ENCODE results near the gene ADAM10.

The ADAM10 gene

DNA sequence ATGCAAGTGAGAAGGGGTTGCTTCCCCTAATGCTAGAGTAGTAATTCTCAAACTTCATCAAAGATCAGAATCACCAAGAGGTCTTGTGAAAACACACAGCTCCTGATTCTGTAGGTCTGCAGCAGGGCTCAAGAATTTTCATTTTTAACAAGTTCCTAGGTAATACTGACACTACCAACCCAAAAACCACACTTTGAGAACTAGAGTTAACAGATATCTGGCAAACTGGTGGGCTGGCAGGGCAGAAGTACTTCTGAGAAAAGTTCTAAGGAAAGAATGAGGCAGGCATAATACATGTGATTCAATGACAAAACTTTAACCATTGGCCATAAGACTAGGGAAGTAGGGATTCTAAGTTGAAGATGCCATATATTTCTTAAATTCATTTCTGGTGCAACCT, 12.8 kb upstream of the ADAM10 start:
- H3K4me3 Mint-ChIP-seq = no peak overlapping the region
- TF ChIP-seq, protein P1, sequence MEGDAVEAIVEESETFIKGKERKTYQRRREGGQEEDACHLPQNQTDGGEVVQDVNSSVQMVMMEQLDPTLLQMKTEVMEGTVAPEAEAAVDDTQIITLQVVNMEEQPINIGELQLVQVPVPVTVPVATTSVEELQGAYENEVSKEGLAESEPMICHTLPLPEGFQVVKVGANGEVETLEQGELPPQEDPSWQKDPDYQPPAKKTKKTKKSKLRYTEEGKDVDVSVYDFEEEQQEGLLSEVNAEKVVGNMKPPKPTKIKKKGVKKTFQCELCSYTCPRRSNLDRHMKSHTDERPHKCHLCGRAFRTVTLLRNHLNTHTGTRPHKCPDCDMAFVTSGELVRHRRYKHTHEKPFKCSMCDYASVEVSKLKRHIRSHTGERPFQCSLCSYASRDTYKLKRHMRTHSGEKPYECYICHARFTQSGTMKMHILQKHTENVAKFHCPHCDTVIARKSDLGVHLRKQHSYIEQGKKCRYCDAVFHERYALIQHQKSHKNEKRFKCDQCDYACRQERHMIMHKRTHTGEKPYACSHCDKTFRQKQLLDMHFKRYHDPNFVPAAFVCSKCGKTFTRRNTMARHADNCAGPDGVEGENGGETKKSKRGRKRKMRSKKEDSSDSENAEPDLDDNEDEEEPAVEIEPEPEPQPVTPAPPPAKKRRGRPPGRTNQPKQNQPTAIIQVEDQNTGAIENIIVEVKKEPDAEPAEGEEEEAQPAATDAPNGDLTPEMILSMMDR (IDR thresholded peaks at IDR 0.05; ENCODE audit: unreplicated experiment in 3 of 3) = no peak

DNA sequence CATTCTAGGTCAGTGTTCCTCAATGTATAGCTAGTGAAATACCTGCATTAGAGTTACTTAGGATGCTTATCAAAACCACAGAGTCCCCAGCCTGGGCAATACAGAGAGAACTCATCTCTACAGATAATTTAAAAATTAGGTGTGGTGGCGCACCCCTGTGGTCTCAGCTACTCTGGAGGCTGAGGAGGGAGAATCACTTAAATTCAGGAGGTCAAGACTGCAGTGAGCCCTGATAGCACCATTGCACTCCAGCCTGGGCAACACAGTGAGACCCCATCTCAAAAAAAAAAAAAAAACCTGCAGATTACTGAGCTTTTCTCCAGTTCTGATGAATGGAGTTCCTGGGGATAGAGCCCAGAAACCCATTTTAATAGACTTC, 11.5 kb upstream of the ADAM10 start:
- Mint-ChIP-seq H3K27me3 (ENCODE audit: low read depth) (no peaks in the 10 kb centered on the region), H3K36me3 (ENCODE audit: low read depth) (peaks cover 8% of the 10 kb centered on the region), H3K4me3 (no peak overlapping the region), H3K4me1 (no peaks in the 10 kb centered on the region), H3K27ac (no peak overlapping the region), H3K9me3 (peaks cover 19% of the 10 kb centered on the region)
- TF ChIP-seq, protein P1 (IDR thresholded peaks at IDR 0.05; ENCODE audit: unreplicated experiment in 3 of 3) = no peak

More for the DNA sequence above, 12.8 kb upstream of the ADAM10 start:
- Mint-ChIP-seq H3K27me3 (ENCODE audit: low read depth) (no peaks in the 10 kb centered on the region), H3K9me3 (peaks cover 19% of the 10 kb centered on the region), H3K27ac (no peak overlapping the region), H3K36me3 (ENCODE audit: low read depth) (peaks cover 8% of the 10 kb centered on the region), H3K4me1 (no peaks in the 10 kb centered on the region)

DNA sequence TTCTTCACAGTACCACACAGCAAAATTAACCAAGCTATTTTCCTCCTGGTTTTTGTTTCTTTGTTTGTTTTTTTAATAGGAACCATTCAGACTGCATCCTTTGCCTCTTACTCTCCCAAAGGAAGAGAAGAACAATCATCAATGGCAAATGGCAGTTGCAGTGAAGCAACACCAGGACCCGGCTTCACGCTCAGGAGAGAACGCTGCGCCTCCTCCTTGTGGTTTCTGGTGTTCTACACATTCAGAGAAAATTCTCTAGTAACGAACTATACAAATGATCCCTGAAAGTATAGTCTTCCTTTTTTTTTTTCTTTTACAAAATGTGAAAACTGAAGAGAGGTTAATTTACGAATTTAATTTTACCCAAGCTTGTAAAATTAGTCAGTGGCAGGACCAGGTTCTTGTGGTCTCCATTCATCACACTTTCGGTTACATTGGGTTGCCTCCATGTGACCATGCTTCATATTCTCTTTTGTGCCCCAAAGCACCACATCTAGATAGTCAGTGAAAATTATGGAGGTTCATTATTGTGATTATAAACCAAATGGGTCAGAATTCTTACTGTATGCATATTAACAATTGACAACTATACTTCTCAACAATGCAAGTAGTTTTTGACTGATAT, 11.0 kb upstream of the ADAM10 start:
- peaks cover 19% of the 10 kb centered on the region for H3K9me3 Mint-ChIP-seq
- H3K36me3 Mint-ChIP-seq (ENCODE audit: low read depth) = peaks cover 8% of the 10 kb centered on the region
- no peaks in the 10 kb centered on the region for H3K4me1 Mint-ChIP-seq
- TF ChIP-seq, protein P1 (IDR thresholded peaks at IDR 0.05; ENCODE audit: unreplicated experiment in 3 of 3) = no peak
- H3K27ac Mint-ChIP-seq = no peak overlapping the region
- no peak overlapping the region for H3K4me3 Mint-ChIP-seq
- H3K27me3 Mint-ChIP-seq (ENCODE audit: low read depth) = no peaks in the 10 kb centered on the region

DNA sequence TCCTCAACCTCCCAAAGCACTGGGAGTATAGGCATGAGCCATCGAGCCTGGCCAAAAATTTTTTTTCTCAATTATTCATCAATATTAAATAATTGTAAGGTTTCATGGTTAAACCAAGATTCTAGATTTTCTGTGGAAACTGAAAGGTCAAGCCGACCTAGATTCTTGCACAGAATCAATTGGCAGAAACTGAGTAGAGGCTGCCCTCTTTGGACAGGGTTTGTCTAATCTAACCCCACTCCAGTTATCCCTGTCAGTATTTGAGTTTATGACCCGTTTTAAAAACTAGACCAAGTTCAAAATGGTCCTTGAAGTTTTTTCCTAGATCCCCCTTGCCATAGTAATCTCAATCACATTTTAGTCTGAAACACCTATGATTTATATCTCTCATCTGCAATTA, 8.6 kb upstream of the ADAM10 start:
- Mint-ChIP-seq H3K27ac (no peak overlapping the region), H3K4me1 (no peaks in the 10 kb centered on the region), H3K9me3 (peaks cover 7% of the 10 kb centered on the region), H3K36me3 (ENCODE audit: low read depth) (peaks cover 3% of the 10 kb centered on the region), H3K27me3 (ENCODE audit: low read depth) (no peaks in the 10 kb centered on the region), H3K4me3 (no peak overlapping the region)
- TF ChIP-seq, protein P1 (IDR thresholded peaks at IDR 0.05; ENCODE audit: unreplicated experiment in 3 of 3) = no peak

DNA sequence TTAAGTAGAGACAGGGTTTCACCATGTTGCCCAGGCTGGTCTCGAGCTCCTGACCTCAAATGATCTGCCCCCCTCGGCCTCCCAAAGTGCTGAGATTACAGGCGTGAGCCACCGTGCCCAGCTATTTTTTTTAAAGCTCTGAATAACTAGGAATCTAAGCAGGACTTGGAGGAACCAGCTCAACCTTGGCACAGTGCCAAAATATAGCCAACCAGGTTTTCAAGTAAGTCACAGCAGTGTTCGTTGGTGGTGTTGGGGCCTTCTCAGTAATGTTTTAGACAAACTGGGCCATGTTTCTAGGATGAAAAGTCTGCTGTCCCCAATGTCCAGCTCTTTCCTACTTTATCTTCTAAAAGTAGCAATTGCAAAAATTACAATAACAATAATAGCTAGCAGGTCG, 6.4 kb upstream of the ADAM10 start:
- TF ChIP-seq, protein P1 (IDR thresholded peaks at IDR 0.05; ENCODE audit: unreplicated experiment in 3 of 3) = no peak
- Mint-ChIP-seq H3K36me3 (ENCODE audit: low read depth) (no peaks in the 10 kb centered on the region), H3K27ac (no peak overlapping the region), H3K4me3 (no peak overlapping the region), H3K9me3 (no peaks in the 10 kb centered on the region), H3K27me3 (ENCODE audit: low read depth) (no peaks in the 10 kb centered on the region), H3K4me1 (no peaks in the 10 kb centered on the region)

DNA sequence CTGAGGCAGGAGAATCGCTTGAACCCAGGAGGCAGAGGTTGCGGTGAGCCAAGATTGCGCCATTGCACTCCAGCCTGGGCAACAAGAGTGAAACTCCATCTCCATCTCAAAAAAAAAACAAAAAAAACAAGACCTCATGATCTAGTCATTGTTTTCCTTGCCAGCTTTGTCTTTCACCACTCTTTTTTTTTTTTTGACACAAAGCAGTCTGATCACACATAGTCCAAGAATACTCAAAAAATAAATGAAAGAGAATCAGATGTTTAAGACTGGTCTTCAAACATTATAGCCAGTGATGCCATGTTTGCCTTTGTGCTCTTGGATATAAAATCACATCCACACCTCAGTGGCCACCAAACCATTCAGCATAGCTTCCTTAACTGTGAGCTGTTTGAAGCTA, 5.8 kb upstream of the ADAM10 start:
- H3K27ac Mint-ChIP-seq = no peak overlapping the region
- no peak overlapping the region for H3K4me3 Mint-ChIP-seq
- H3K36me3 Mint-ChIP-seq (ENCODE audit: low read depth) = no peaks in the 10 kb centered on the region
- H3K4me1 Mint-ChIP-seq = peaks cover 3% of the 10 kb centered on the region
- TF ChIP-seq, protein P1 (IDR thresholded peaks at IDR 0.05; ENCODE audit: unreplicated experiment in 3 of 3) = no peak
- H3K9me3 Mint-ChIP-seq = no peaks in the 10 kb centered on the region
- H3K27me3 Mint-ChIP-seq (ENCODE audit: low read depth) = no peaks in the 10 kb centered on the region
